H1 (cell line): ENCODE results near the gene CCDC93. TPM values are rescaled to one million over a fixed set of nuclear protein-coding genes. Genes with fewer than 3 reads are reported as not detected.

Source experiments
- CTCF ChIA-PET: fragments of 300-600 bp; sonication (Branson Sonifier 250); formaldehyde crosslinking; loops from one replicate; lab custom pipeline; 2021; ENCODE audit not compliant: partially characterized antibody; lab: Charles Lee
- POLR2A ChIA-PET: fragments of 300-600 bp; sonication (Branson Sonifier 250); formaldehyde crosslinking; loops from one replicate; lab custom pipeline; 2021; ENCODE audit warnings: inconsistent platforms; ENCODE audit not compliant: partially characterized antibody; lab: Charles Lee
- DNase-seq, 2 experiments: peaks; one replicate each; pipeline versions ENCODE4 v3.0.0 to v3.0.0-alpha.2; 2010 to 2022; ENCODE audit warnings: low spot score in 2 of 2, low read depth in 1 of 2, mixed read lengths in 1 of 2
- FAIRE-seq: peaks from 2 replicates; lab custom pipeline; 2011; peaks lifted over from hg19 to GRCh38; lab: Jason Lieb, UNC
- H2AFZ ChIP-seq: 2 replicates; pipeline ENCODE4 v1.8.1; 2012; ENCODE audit warnings: low read length, inconsistent platforms
- H2AK5ac ChIP-seq: 2 replicates; pipeline ENCODE4 v1.6.1; 2013; ENCODE audit warnings: low read depth, low read length
- H2BK120ac ChIP-seq: replicated peaks from 2 replicates; pipeline ENCODE3; 2013; ENCODE audit warnings: low read depth, low read length, inconsistent platforms
- H2BK12ac ChIP-seq: 2 replicates; pipeline ENCODE4 v1.6.1; 2013; ENCODE audit warnings: low read depth, low read length
- H2BK15ac ChIP-seq: 2 replicates; pipeline ENCODE4 v1.6.1; 2013; ENCODE audit warnings: low read length
- H2BK20ac ChIP-seq: 2 replicates; pipeline ENCODE4 v1.6.1; 2013; ENCODE audit warnings: low read length
- H2BK5ac ChIP-seq: 2 replicates; pipeline ENCODE4 v1.6.1; 2013; ENCODE audit warnings: low read depth, low read length
- H3K14ac ChIP-seq: 2 replicates; pipeline ENCODE4 v1.6.1; 2013; ENCODE audit warnings: inconsistent platforms; ENCODE audit not compliant: insufficient read length
- H3K18ac ChIP-seq: 2 replicates; pipeline ENCODE4 v1.6.1; 2013; ENCODE audit warnings: low read length; ENCODE audit errors: extremely low read depth
- H3K23ac ChIP-seq: 2 replicates; pipeline ENCODE4 v1.6.1; 2013; ENCODE audit warnings: inconsistent platforms; ENCODE audit not compliant: insufficient read length
- H3K23me2 ChIP-seq: 2 replicates; pipeline ENCODE4 v1.6.1; 2013; ENCODE audit warnings: low read depth, low read length
- H3K27ac ChIP-seq: 2 replicates; pipeline ENCODE4 v1.6.1; 2011; ENCODE audit warnings: low read depth, low read length, inconsistent platforms
- H3K27me3 ChIP-seq, 4 experiments: replicated peaks in 1 of 4; 1 replicate in 1 of 4; 2 replicates in 3 of 4; pipeline versions ENCODE4 v1.6.1 to v1.8.1; 2011 to 2013; ENCODE audit warnings: low read length in 3 of 4, mild to moderate bottlenecking in 3 of 4, inconsistent platforms in 2 of 4, mixed read lengths in 2 of 4, moderate library complexity in 1 of 4; ENCODE audit not compliant: control insufficient read depth in 3 of 4, insufficient read depth in 3 of 4; ENCODE audit errors: extremely low read depth in 1 of 4
- H3K36me3 ChIP-seq, 4 experiments: 2 replicates each; pipeline versions ENCODE4 v1.6.1 to v1.8.1; 2011 to 2013; ENCODE audit warnings: mild to moderate bottlenecking in 4 of 4, low read length in 3 of 4, moderate library complexity in 2 of 4, control low read depth in 1 of 4, inconsistent platforms in 1 of 4; ENCODE audit not compliant: insufficient read depth in 4 of 4, control insufficient read depth in 2 of 4
- H3K4ac ChIP-seq: replicated peaks from 2 replicates; pipeline ENCODE3; 2013; ENCODE audit warnings: low read length, low read depth, mixed read lengths, inconsistent platforms; ENCODE audit not compliant: insufficient read length
- H3K4me1 ChIP-seq, 4 experiments: replicated peaks in 1 of 4; 1 replicate in 1 of 4; 2 replicates in 3 of 4; pipeline versions ENCODE4 v1.6.1 to v1.8.1; 2011 to 2013; ENCODE audit warnings: low read length in 3 of 4, inconsistent platforms in 2 of 4, mixed read lengths in 1 of 4; ENCODE audit not compliant: insufficient read depth in 4 of 4, control insufficient read depth in 3 of 4
- H3K4me2 ChIP-seq, 2 experiments: 2 replicates each; pipeline versions ENCODE4 v1.6.1 to v1.8.1; 2011 to 2013; ENCODE audit warnings: low read depth in 2 of 2, low read length in 2 of 2, control low read depth in 1 of 2, inconsistent platforms in 1 of 2, mild to moderate bottlenecking in 1 of 2; ENCODE audit not compliant: insufficient read depth in 1 of 2
- H3K4me3 ChIP-seq, 4 experiments: fragments of 200-600, 300-600 bp in 1 of 4; sonication (generic), shearing (Covaris generic), sonication (Bioruptor Twin) in 1 of 4; 2 replicates each; pipeline versions ENCODE4 v1.5.1 to v1.8.1; 2011 to 2016; ENCODE audit warnings: low read length in 4 of 4, low read depth in 3 of 4, control low read depth in 2 of 4, inconsistent platforms in 2 of 4, mild to moderate bottlenecking in 2 of 4, mixed read lengths in 1 of 4, moderate library complexity in 1 of 4; ENCODE audit not compliant: insufficient read depth in 2 of 4; ENCODE audit errors: extremely low read depth in 1 of 4
- H3K56ac ChIP-seq: replicated peaks from 2 replicates; pipeline ENCODE3; 2013; ENCODE audit warnings: low read depth, mild to moderate bottlenecking, mixed read lengths, low read length, inconsistent platforms; ENCODE audit not compliant: insufficient read length
- H3K79me1 ChIP-seq: 2 replicates; pipeline ENCODE4 v1.6.1; 2013; ENCODE audit warnings: low read depth, low read length, control low read depth
- H3K79me2 ChIP-seq, 2 experiments: 2 replicates each; pipeline versions ENCODE4 v1.6.1 to v1.8.1; 2012 to 2013; ENCODE audit warnings: low read length in 2 of 2, mild to moderate bottlenecking in 2 of 2, inconsistent platforms in 1 of 2; ENCODE audit not compliant: insufficient read depth in 2 of 2, control insufficient read depth in 1 of 2
- H3K9ac ChIP-seq, 4 experiments: replicated peaks in 1 of 4; 1 replicate in 1 of 4; 2 replicates in 3 of 4; pipeline versions ENCODE4 v1.6.1 to v1.8.1; 2011 to 2013; ENCODE audit warnings: low read depth in 3 of 4, low read length in 3 of 4, control low read depth in 2 of 4, mild to moderate bottlenecking in 2 of 4, moderate library complexity in 2 of 4, inconsistent platforms in 1 of 4; ENCODE audit errors: extremely low read depth in 1 of 4
- H3K9me3 ChIP-seq, 2 experiments: 2 replicates each; pipeline versions ENCODE4 v1.6.1 to v1.8.1; 2012 to 2013; ENCODE audit warnings: mild to moderate bottlenecking in 2 of 2, moderate library complexity in 2 of 2, control low read depth in 1 of 2, inconsistent platforms in 1 of 2, low read depth in 1 of 2, low read length in 1 of 2, mixed read lengths in 1 of 2; ENCODE audit not compliant: insufficient read depth in 2 of 2
- H4K20me1 ChIP-seq, 2 experiments: replicated peaks in 1 of 2; 2 replicates each; pipeline versions ENCODE3 to v1.8.1; 2011 to 2013; ENCODE audit warnings: inconsistent platforms in 2 of 2, low read length in 2 of 2, mild to moderate bottlenecking in 1 of 2; ENCODE audit not compliant: insufficient read depth in 2 of 2, control insufficient read depth in 1 of 2
- H4K5ac ChIP-seq: 2 replicates; pipeline ENCODE4 v1.6.1; 2013; ENCODE audit warnings: low read length, low read depth, mixed read lengths, inconsistent platforms; ENCODE audit not compliant: insufficient read length
- H4K8ac ChIP-seq: 2 replicates; pipeline ENCODE4 v1.8.0; 2013; ENCODE audit warnings: mild to moderate bottlenecking, moderate library complexity, low read length, inconsistent platforms; ENCODE audit not compliant: insufficient read depth; ENCODE audit errors: extremely low read depth
- H4K91ac ChIP-seq: replicated peaks from 2 replicates; pipeline ENCODE3; 2013; ENCODE audit warnings: low read length, mixed read lengths, inconsistent platforms; ENCODE audit not compliant: insufficient read length
- ASH2L ChIP-seq: fragments of 200-600, 300-600 bp; sonication (generic); IDR thresholded peaks from one replicate; pipeline ENCODE4 v1.7.1; 2017; ENCODE audit warnings: low read length
- BACH1 ChIP-seq: IDR thresholded peaks from 2 replicates; pipeline ENCODE4 v1.6.1; 2012; ENCODE audit warnings: low read length, improper control_type of control experiment
- BCL11A ChIP-seq, 2 experiments: IDR thresholded peaks; one replicate each; pipeline ENCODE4 v1.6.1; 2011; ENCODE audit warnings: low read depth in 2 of 2, low read length in 2 of 2, mild to moderate bottlenecking in 2 of 2
- BRCA1 ChIP-seq: IDR thresholded peaks from 2 replicates; pipeline ENCODE4 v1.6.1; 2012; ENCODE audit warnings: low read depth, low read length, improper control_type of control experiment
- HDAC6 ChIP-seq: IDR thresholded peaks from one replicate; pipeline ENCODE4 v1.7.1; 2012; ENCODE audit warnings: low read depth, mild to moderate bottlenecking, inconsistent platforms, low read length, moderate library complexity
- JUND ChIP-seq: IDR thresholded peaks from 2 replicates; pipeline ENCODE4 v1.6.1; 2011; ENCODE audit warnings: mild to moderate bottlenecking, improper control_type of control experiment, low read length
- KDM4A ChIP-seq: IDR thresholded peaks from one replicate; pipeline ENCODE4 v1.7.1; 2012; ENCODE audit warnings: low read depth, mild to moderate bottlenecking, moderate library complexity, low read length, inconsistent platforms; ENCODE audit not compliant: severe bottlenecking
- POU5F1 ChIP-seq: IDR thresholded peaks from 2 replicates; pipeline ENCODE4 v1.6.1; 2011; ENCODE audit warnings: low read depth, mild to moderate bottlenecking, low read length, moderate library complexity
- TBP ChIP-seq: IDR thresholded peaks from 2 replicates; pipeline ENCODE4 v1.6.1; 2011; ENCODE audit warnings: low read depth, low read length, improper control_type of control experiment
- WGBS, 2 experiments: shearing (Covaris generic) in 1 of 2; methylation state at CpG; one replicate each; pipeline versions ENCODE4 v1.1.6 to v1.1.7; 2013 to 2015; ENCODE audit warnings: low lambda C conversion rate in 2 of 2, mixed read lengths in 2 of 2, inconsistent platforms in 1 of 2, low coverage in 1 of 2, missing lambda C conversion rate in 1 of 2; ENCODE audit not compliant: insufficient replicate concordance in 2 of 2, insufficient coverage in 1 of 2, insufficient read length in 1 of 2; ENCODE audit errors: extremely low coverage in 1 of 2, missing lambda C conversion rate in 1 of 2; 5-methylcytosine and 5-hydroxymethylcytosine counted together
- polyA plus RNA-seq, 7 experiments: library from polyadenylated mRNA; depleted of rRNA in 3 of 7; stranded (reverse) in 5 of 7; unstranded in 2 of 7; fragments of >200 nt in 5 of 7; fragments of 200-250 nt in 2 of 7; gene quantifications; 1 replicate in 5 of 7; 2 replicates in 1 of 7; 4 replicates in 1 of 7; pipeline versions ENCODE4 v1.2.1 to v1.2.3, GENCODE V29; 2011 to 2013; ENCODE audit warnings: missing spikeins in 2 of 7, mixed read lengths in 2 of 7
- total RNA-seq: library from RNA; stranded (reverse); fragmentation: NEBNext Ultra II Directional; extraction: Animal tissue kit (Norgen Biotek cat#: 25700); gene quantifications from 2 replicates; pipeline ENCODE4 v1.2.1, GENCODE V29; 2021
- TF ChIP-seq, protein P1 (sequence below): IDR thresholded peaks from 2 replicates; pipeline ENCODE4 v1.6.1; 2012; ENCODE audit warnings: low read length, inconsistent platforms
- TF ChIP-seq, protein P2 (sequence below): IDR thresholded peaks from 2 replicates; pipeline ENCODE4 v1.6.1; 2011; ENCODE audit warnings: low read depth, mild to moderate bottlenecking, low read length; ENCODE audit not compliant: insufficient read depth
- TF ChIP-seq, protein P3 (sequence below): IDR thresholded peaks from 2 replicates; pipeline ENCODE4 v1.6.1; 2012; ENCODE audit warnings: inconsistent platforms

CCDC93 gene
- total and polyA plus RNA-seq, 2 of the 8 experiments (the other 6 are each of a cell fraction or from before 2014, with no cell fraction given): 5.5 to 18.0 TPM

DNA sequence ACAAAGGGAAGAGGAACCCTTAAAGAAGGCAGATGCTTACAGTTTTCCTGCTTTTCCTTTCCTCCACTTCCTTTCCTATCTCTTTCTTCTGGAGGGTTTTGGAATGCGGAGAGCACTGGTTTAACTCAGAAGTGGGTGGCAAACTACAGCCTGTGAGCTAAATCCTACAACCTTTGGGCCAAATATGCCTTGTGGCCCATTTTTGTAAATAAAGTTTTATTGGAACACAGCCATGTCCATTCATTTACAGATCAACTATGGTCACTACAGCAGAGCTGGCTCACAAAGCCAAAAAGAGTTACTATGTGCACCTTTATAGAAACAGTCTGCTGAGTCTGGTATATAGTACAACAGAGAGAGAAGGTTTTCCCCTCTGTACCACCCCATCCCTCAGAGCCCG, 69.1 kb downstream of the CCDC93 start:
- Histone ChIP-seq H4K8ac (no peak overlapping the region), H3K79me2 (no peaks in the 10 kb centered on the region), H3K9me3 (no peaks in the 10 kb centered on the region), H2AK5ac (no peak overlapping the region), H3K18ac (no peak overlapping the region), H3K27ac (no peak overlapping the region), H3K56ac (no peak overlapping the region), H3K4me3 (no peak overlapping the region), H4K5ac (no peak overlapping the region), H2BK120ac (no peak overlapping the region), H3K4ac (no peak overlapping the region), H2AFZ (no peak overlapping the region), H2BK5ac (no peak overlapping the region), H4K91ac (no peak overlapping the region), H2BK20ac (no peak overlapping the region), H3K27me3 (no peaks in the 10 kb centered on the region), H3K14ac (no peak overlapping the region), H3K9ac (no peak overlapping the region), H3K36me3 (peaks cover 7 to 38% (median 29%) of the 10 kb centered on the region in 4 experiments), H2BK15ac (no peak overlapping the region), H3K23ac (no peak overlapping the region), H3K4me2 (no peak overlapping the region), H3K4me1 (no peaks in the 10 kb centered on the region; a peak in 2 of 7 replicates), H3K23me2 (no peaks in the 10 kb centered on the region), H2BK12ac (no peak overlapping the region), H3K79me1 (no peaks in the 10 kb centered on the region), H4K20me1 (no peaks in the 10 kb centered on the region)
- 84% methylated on average over 2 of the region's 2 CpGs; no CpG with 5 or more reads in 1 of the 2 experiments for WGBS, 2 experiments
- no peak for FAIRE-seq
- CTCF ChIA-PET: interaction anchor here (1.0 to 2.7 kb wide), 2 partner anchors 59 to 63 kb away, joined by 3 to 9 read pairs; no protein-coding TSS in a partner anchor
- DNase-seq: no peak
- POLR2A ChIA-PET: no interaction called here
- TF ChIP-seq TBP (no peak), BCL11A (IDR thresholded peaks at IDR 0.05; ENCODE audit: low read depth in 2 of 2, low read length in 2 of 2) (no peak), BACH1 (no peak), ASH2L (no peak), JUND (no peak), BRCA1 (no peak), HDAC6 (no peak), POU5F1 (no peak), KDM4A (no peak)
- TF ChIP-seq, protein P1, sequence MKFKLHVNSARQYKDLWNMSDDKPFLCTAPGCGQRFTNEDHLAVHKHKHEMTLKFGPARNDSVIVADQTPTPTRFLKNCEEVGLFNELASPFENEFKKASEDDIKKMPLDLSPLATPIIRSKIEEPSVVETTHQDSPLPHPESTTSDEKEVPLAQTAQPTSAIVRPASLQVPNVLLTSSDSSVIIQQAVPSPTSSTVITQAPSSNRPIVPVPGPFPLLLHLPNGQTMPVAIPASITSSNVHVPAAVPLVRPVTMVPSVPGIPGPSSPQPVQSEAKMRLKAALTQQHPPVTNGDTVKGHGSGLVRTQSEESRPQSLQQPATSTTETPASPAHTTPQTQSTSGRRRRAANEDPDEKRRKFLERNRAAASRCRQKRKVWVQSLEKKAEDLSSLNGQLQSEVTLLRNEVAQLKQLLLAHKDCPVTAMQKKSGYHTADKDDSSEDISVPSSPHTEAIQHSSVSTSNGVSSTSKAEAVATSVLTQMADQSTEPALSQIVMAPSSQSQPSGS: no peak
- TF ChIP-seq, protein P2, sequence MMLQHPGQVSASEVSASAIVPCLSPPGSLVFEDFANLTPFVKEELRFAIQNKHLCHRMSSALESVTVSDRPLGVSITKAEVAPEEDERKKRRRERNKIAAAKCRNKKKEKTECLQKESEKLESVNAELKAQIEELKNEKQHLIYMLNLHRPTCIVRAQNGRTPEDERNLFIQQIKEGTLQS: no peak
- TF ChIP-seq, protein P3, sequence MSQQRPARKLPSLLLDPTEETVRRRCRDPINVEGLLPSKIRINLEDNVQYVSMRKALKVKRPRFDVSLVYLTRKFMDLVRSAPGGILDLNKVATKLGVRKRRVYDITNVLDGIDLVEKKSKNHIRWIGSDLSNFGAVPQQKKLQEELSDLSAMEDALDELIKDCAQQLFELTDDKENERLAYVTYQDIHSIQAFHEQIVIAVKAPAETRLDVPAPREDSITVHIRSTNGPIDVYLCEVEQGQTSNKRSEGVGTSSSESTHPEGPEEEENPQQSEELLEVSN: no peak
